Suprapubic skin (tissue), 4 donors: Measurements from ENCODE around the gene SNN. TPM values are rescaled to one million over a fixed set of nuclear protein-coding genes. Genes with fewer than 3 reads are reported as not detected.

Experiments used
- DNase-seq, 2 donors: peaks; one replicate each; pipeline ENCODE4 v3.0.0-alpha.2; 2019; ENCODE audit warnings: low spot score in 2 of 2
- H3K27ac ChIP-seq: fragments of 200-600 bp; sonication (generic); one replicate; pipeline ENCODE4 v1.5.1; 2019
- H3K27me3 ChIP-seq: fragments of 200-600 bp; sonication (generic); one replicate; pipeline ENCODE4 v1.5.1; 2019
- H3K36me3 ChIP-seq: fragments of 200-600 bp; sonication (generic); one replicate; pipeline ENCODE4 v1.5.1; 2019
- H3K4me1 ChIP-seq: fragments of 200-600 bp; sonication (generic); one replicate; pipeline ENCODE4 v1.5.1; 2019
- H3K4me3 ChIP-seq: fragments of 200-600 bp; sonication (generic); one replicate; pipeline ENCODE4 v1.5.1; 2019; ENCODE audit warnings: mild to moderate bottlenecking
- H3K9me3 ChIP-seq: fragments of 200-600 bp; sonication (generic); one replicate; pipeline ENCODE4 v1.5.1; 2019
- EP300 ChIP-seq: sonication (generic); formaldehyde crosslinking; IDR thresholded peaks from one replicate; pipeline ENCODE4 v1.6.1; 2017; ENCODE audit warnings: antibody characterized with exemption
- POLR2A ChIP-seq, 2 donors: fragments of 450-650 bp; IDR thresholded peaks; one replicate each; pipeline ENCODE4 v1.6.1; 2017; ENCODE audit warnings: antibody characterized with exemption in 2 of 2, mild to moderate bottlenecking in 2 of 2, moderate library complexity in 2 of 2
- POLR2AphosphoS5 ChIP-seq, 3 donors: sonication (generic); formaldehyde crosslinking; IDR thresholded peaks; one replicate each; pipeline ENCODE4 v1.6.1; 2017; ENCODE audit warnings: antibody characterized with exemption in 3 of 3
- WGBS: methylation state at CpG from one replicate; pipeline ENCODE4 v1.1.5; 2018; 5-methylcytosine and 5-hydroxymethylcytosine counted together
- total RNA-seq, 4 donors: library from RNA; depleted of rRNA; stranded (reverse); fragments of >200 nt; gene quantifications; one replicate each; pipeline ENCODE4 v1.1.0, GENCODE V29; 2016
- TF ChIP-seq, protein P1 (sequence below), 2 donors: fragments of 200-600 bp in 1 of 2; fragments of 450-650 bp in 1 of 2; sonication (generic) in 1 of 2; IDR thresholded peaks; one replicate each; pipeline ENCODE4 v1.5.1; 2016 to 2019; ENCODE audit warnings: antibody characterized with exemption in 2 of 2, mild to moderate bottlenecking in 1 of 2, moderate library complexity in 1 of 2

SNN gene
- total RNA-seq, 4 donors from 2014 or later = 17.0 to 32.7 (median 24.6) TPM

- no CpG with 5 or more reads among the region's 97 CpGs for WGBS
- H3K27ac ChIP-seq = peak overlapping the region; percentile 84
- peak overlapping the region; percentile 95 for H3K4me3 ChIP-seq
- no peaks in the 10 kb centered on the region for H3K9me3 ChIP-seq
- no peaks in the 10 kb centered on the region for H3K36me3 ChIP-seq
- peaks cover 60% of the 10 kb centered on the region for H3K4me1 ChIP-seq
- no peak for DNase-seq
- no peak for TF ChIP-seq POLR2A (IDR thresholded peaks at IDR 0.05)
- no peak for TF ChIP-seq EP300
- TF ChIP-seq, protein P1, sequence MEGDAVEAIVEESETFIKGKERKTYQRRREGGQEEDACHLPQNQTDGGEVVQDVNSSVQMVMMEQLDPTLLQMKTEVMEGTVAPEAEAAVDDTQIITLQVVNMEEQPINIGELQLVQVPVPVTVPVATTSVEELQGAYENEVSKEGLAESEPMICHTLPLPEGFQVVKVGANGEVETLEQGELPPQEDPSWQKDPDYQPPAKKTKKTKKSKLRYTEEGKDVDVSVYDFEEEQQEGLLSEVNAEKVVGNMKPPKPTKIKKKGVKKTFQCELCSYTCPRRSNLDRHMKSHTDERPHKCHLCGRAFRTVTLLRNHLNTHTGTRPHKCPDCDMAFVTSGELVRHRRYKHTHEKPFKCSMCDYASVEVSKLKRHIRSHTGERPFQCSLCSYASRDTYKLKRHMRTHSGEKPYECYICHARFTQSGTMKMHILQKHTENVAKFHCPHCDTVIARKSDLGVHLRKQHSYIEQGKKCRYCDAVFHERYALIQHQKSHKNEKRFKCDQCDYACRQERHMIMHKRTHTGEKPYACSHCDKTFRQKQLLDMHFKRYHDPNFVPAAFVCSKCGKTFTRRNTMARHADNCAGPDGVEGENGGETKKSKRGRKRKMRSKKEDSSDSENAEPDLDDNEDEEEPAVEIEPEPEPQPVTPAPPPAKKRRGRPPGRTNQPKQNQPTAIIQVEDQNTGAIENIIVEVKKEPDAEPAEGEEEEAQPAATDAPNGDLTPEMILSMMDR (IDR thresholded peaks at IDR 0.05) = no peak
- TF ChIP-seq POLR2AphosphoS5 (IDR thresholded peaks at IDR 0.05) = no peak
- H3K27me3 ChIP-seq = no peaks in the 10 kb centered on the region
Observed at GRCh38 chr16:11668623-11669379, 546 bp downstream of the SNN start.

DNA sequence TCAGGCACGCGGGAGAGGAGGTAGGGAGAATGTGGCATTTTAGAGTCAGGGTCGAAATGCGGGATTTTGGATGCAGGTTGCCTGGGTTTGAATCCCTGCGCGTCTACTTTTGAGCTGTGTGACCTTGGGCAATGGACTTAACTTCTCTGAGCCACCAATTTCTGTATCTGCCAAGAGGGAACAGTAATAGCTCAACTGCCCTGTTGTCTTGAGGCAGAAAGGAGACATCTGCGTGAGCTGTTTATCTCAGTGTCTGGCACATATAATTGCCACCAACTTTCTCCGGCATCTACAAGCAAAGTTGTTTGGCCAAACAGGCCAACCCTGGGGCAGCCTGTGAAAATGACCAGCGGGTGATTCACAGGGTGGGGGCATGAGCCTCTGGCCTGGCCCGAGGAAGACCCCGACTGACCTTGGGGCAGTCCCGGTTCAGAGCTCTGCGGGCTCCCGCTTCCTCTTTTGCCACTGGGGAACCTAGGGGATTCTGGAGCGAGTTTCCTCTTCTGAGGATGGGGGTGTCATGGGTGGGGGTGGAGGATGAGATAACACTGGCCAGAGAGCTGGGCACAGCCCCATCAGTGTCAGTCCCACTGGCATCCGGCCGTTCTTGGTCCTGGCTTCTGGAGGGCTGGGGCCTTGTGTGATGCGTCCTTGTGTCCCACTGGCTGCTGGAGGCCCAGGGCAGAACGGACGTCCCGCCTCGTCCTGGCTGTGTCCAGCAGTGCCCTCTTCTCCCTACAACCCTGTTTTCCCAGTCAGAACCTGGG is 1.3 kb downstream of the SNN start:
- no peaks in the 10 kb centered on the region for H3K36me3 ChIP-seq
- no peaks in the 10 kb centered on the region for H3K9me3 ChIP-seq
- TF ChIP-seq POLR2A (IDR thresholded peaks at IDR 0.05) (peak in 1 of 2 donors; percentile 12), POLR2AphosphoS5 (IDR thresholded peaks at IDR 0.05) (no peak), EP300 (no peak)
- TF ChIP-seq, protein P1 (IDR thresholded peaks at IDR 0.05) = no peak
- H3K4me1 ChIP-seq = peaks cover 68% of the 10 kb centered on the region
- no peaks in the 10 kb centered on the region for H3K27me3 ChIP-seq
- H3K4me3 ChIP-seq = peak overlapping the region; percentile 95
- no peak for DNase-seq
- H3K27ac ChIP-seq = peak overlapping the region; percentile 84
- WGBS = 20% methylated on average over 7 of the region's 22 CpGs

GRCh38 chr16:11670171-11671131 is 2.2 kb downstream of the SNN start:
- no peak for TF ChIP-seq EP300
- TF ChIP-seq POLR2AphosphoS5 (IDR thresholded peaks at IDR 0.05) = no peak
- TF ChIP-seq POLR2A (IDR thresholded peaks at IDR 0.05) = no peak
- TF ChIP-seq, protein P1 (IDR thresholded peaks at IDR 0.05) = no peak
- no peak for DNase-seq
- no peaks in the 10 kb centered on the region for H3K36me3 ChIP-seq
- H3K4me3 ChIP-seq = peak overlapping the region; percentile 95
- no peaks in the 10 kb centered on the region for H3K27me3 ChIP-seq
- WGBS = 62% methylated on average over 12 of the region's 27 CpGs
- peak overlapping the region; percentile 84 for H3K27ac ChIP-seq
- peaks cover 76% of the 10 kb centered on the region for H3K4me1 ChIP-seq
- H3K9me3 ChIP-seq = no peaks in the 10 kb centered on the region

DNA sequence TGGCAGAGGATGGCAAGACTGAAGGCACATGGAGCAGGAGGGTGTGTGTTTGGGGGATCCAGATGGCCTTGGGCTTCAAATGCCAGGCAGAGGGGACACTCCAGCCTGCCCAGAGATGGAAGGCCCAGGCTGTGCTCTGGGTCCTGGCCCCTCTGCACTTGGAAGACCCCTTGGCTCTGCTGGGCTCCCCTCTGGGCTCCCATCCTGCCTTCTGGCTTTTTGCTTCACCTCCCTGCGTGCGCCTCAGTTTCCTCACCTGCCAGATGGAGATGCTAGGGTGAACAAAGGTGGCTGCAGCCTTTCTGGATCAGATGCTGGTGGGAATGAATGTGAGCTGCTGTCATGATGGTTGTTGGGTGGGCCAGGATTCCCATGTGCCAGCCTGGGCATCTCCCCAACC is 3.0 kb downstream of the SNN start:
- WGBS = 80% methylated on average over 1 of the region's 2 CpGs
- peaks cover 81% of the 10 kb centered on the region for H3K4me1 ChIP-seq
- H3K27ac ChIP-seq = no peak overlapping the region

More for the DNA sequence above, 3.0 kb downstream of the SNN start:
- no peak for DNase-seq
- TF ChIP-seq EP300 (no peak), POLR2AphosphoS5 (IDR thresholded peaks at IDR 0.05) (no peak), POLR2A (IDR thresholded peaks at IDR 0.05) (no peak)
- TF ChIP-seq, protein P1 (IDR thresholded peaks at IDR 0.05) = no peak
- no peaks in the 10 kb centered on the region for H3K27me3 ChIP-seq
- peaks cover 6% of the 10 kb centered on the region for H3K36me3 ChIP-seq
- H3K4me3 ChIP-seq = no peak overlapping the region
- no peaks in the 10 kb centered on the region for H3K9me3 ChIP-seq
